ENCODE measurements around the gene SPEG. TPM values are rescaled to one million over a fixed set of nuclear protein-coding genes. Genes with fewer than 3 reads are reported as not detected.

The SPEG gene
- total RNA-seq, 2 donors from 2014 or later, result 30.7 to 53.4 TPM

GRCh38 chr2:219506802-219507526, 72.3 kb downstream of the SPEG start:
- no peaks in the 10 kb centered on the region for H3K27me3 ChIP-seq (replicated peaks; ENCODE audit: insufficient read depth)
- peaks cover 2% of the 10 kb centered on the region for H3K4me1 ChIP-seq (replicated peaks)
- WGBS, result 66% methylated on average over 17 of the region's 17 CpGs
- no peak overlapping the region for H3K27ac ChIP-seq
- intact Hi-C loops (cut with DNase I), result no loop called here
- DNase-seq (ENCODE audit: low spot score), result no peak
- H3K9me3 ChIP-seq, result no peaks in the 10 kb centered on the region
- no peak overlapping the region for H3K4me3 ChIP-seq
- TF ChIP-seq CTCF (IDR thresholded peaks at IDR 0.05) (no peak), POLR2A (IDR thresholded peaks at IDR 0.05) (no peak), POLR2AphosphoS5 (IDR thresholded peaks at IDR 0.05) (no peak)
- peaks cover 0 to 8% of the 10 kb centered on the region in 2 donors for H3K36me3 ChIP-seq

- Histone ChIP-seq H3K4me1 (replicated peaks) (peaks cover 2% of the 10 kb centered on the region), H3K9me3 (no peaks in the 10 kb centered on the region), H3K27ac (no peak overlapping the region), H3K4me3 (no peak overlapping the region), H3K27me3 (replicated peaks; ENCODE audit: insufficient read depth) (peaks cover 2% of the 10 kb centered on the region), H3K36me3 (peaks cover 0 to 8% of the 10 kb centered on the region in 2 donors)
- no peak for TF ChIP-seq CTCF (IDR thresholded peaks at IDR 0.05)
- TF ChIP-seq POLR2AphosphoS5 (IDR thresholded peaks at IDR 0.05), result no peak
- no peak for TF ChIP-seq POLR2A (IDR thresholded peaks at IDR 0.05)
- intact Hi-C loops (cut with DNase I), result no loop called here
- no peak for DNase-seq (ENCODE audit: low spot score)
- 49% methylated on average over 8 of the region's 8 CpGs for WGBS
Observed at GRCh38 chr2:219507581-219508443, 73.2 kb downstream of the SPEG start.

GRCh38 chr2:219508444-219508734, 73.7 kb downstream of the SPEG start:
- H3K27ac ChIP-seq, result no peak overlapping the region
- peaks cover 0 to 8% of the 10 kb centered on the region in 2 donors for H3K36me3 ChIP-seq
- intact Hi-C loops (cut with DNase I), result no loop called here
- peaks cover 2% of the 10 kb centered on the region for H3K4me1 ChIP-seq (replicated peaks)
- H3K4me3 ChIP-seq, result no peak overlapping the region
- TF ChIP-seq CTCF (IDR thresholded peaks at IDR 0.05) (no peak), POLR2A (IDR thresholded peaks at IDR 0.05) (no peak), POLR2AphosphoS5 (IDR thresholded peaks at IDR 0.05) (no peak)
- H3K9me3 ChIP-seq, result no peaks in the 10 kb centered on the region
- H3K27me3 ChIP-seq (replicated peaks; ENCODE audit: insufficient read depth), result peaks cover 6% of the 10 kb centered on the region
- no peak for DNase-seq (ENCODE audit: low spot score)
- WGBS, result 72% methylated on average over 4 of the region's 4 CpGs

- peaks cover 6% of the 10 kb centered on the region for H3K27me3 ChIP-seq (replicated peaks; ENCODE audit: insufficient read depth)
- no peak overlapping the region for H3K27ac ChIP-seq
- H3K9me3 ChIP-seq, result no peaks in the 10 kb centered on the region
- 8% methylated on average over 14 of the region's 14 CpGs for WGBS
- H3K4me3 ChIP-seq, result no peak overlapping the region
- intact Hi-C loops (cut with DNase I), result no loop called here
- no peak for DNase-seq (ENCODE audit: low spot score)
- no peak for TF ChIP-seq CTCF (IDR thresholded peaks at IDR 0.05)
- no peak for TF ChIP-seq POLR2A (IDR thresholded peaks at IDR 0.05)
- no peak for TF ChIP-seq POLR2AphosphoS5 (IDR thresholded peaks at IDR 0.05)
- H3K36me3 ChIP-seq, result peaks cover 0 to 8% of the 10 kb centered on the region in 2 donors
- peaks cover 2% of the 10 kb centered on the region for H3K4me1 ChIP-seq (replicated peaks)
Observed at GRCh38 chr2:219508971-219509779, 74.5 kb downstream of the SPEG start.

Measured in prostate gland (tissue), 2 donors.